ENCODE results near the gene ZNF526.

ZNF526 gene

GRCh38 chr19:42193706-42194105, 26.4 kb upstream of the ZNF526 start:
- TF ChIP-seq PATZ1 (CRISPR knock-in tag; IDR thresholded peaks at IDR 0.05; ENCODE audit: borderline replicate concordance) (no peak), POU6F1 (CRISPR knock-in tag; IDR thresholded peaks at IDR 0.05; ENCODE audit: borderline replicate concordance, low read depth) (no peak), SNAI2 (CRISPR knock-in tag; IDR thresholded peaks at IDR 0.05) (no peak), ZNF8 (CRISPR knock-in tag; IDR thresholded peaks at IDR 0.05) (no peak), CSDC2 (CRISPR knock-in tag; IDR thresholded peaks at IDR 0.05) (no peak), TOX (CRISPR knock-in tag; IDR thresholded peaks at IDR 0.05; ENCODE audit: borderline replicate concordance) (no peak), TSHZ2 (CRISPR knock-in tag; IDR thresholded peaks at IDR 0.05) (no peak), CREB5 (CRISPR knock-in tag; IDR thresholded peaks at IDR 0.05; ENCODE audit: low read depth) (no peak), GLIS3 (CRISPR knock-in tag; IDR thresholded peaks at IDR 0.05) (no peak), ZC3H10 (CRISPR knock-in tag; IDR thresholded peaks at IDR 0.05) (no peak), TCF4 (CRISPR knock-in tag; IDR thresholded peaks at IDR 0.05; ENCODE audit: borderline replicate concordance) (no peak), ZFP3 (CRISPR knock-in tag; IDR thresholded peaks at IDR 0.05) (no peak), ZNF70 (CRISPR knock-in tag; IDR thresholded peaks at IDR 0.05) (no peak), OSR1 (CRISPR knock-in tag; IDR thresholded peaks at IDR 0.05) (no peak), ZNF565 (CRISPR knock-in tag; conservative IDR thresholded peaks at IDR 0.05; ENCODE audit: low read depth) (no peak)
- TF ChIP-seq, protein P1, sequence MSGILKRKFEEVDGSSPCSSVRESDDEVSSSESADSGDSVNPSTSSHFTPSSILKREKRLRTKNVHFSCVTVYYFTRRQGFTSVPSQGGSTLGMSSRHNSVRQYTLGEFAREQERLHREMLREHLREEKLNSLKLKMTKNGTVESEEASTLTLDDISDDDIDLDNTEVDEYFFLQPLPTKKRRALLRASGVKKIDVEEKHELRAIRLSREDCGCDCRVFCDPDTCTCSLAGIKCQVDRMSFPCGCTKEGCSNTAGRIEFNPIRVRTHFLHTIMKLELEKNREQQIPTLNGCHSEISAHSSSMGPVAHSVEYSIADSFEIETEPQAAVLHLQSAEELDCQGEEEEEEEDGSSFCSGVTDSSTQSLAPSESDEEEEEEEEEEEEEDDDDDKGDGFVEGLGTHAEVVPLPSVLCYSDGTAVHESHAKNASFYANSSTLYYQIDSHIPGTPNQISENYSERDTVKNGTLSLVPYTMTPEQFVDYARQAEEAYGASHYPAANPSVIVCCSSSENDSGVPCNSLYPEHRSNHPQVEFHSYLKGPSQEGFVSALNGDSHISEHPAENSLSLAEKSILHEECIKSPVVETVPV (CRISPR knock-in tag; IDR thresholded peaks at IDR 0.05), result no peak
- no peak for ATAC-seq

DNA sequence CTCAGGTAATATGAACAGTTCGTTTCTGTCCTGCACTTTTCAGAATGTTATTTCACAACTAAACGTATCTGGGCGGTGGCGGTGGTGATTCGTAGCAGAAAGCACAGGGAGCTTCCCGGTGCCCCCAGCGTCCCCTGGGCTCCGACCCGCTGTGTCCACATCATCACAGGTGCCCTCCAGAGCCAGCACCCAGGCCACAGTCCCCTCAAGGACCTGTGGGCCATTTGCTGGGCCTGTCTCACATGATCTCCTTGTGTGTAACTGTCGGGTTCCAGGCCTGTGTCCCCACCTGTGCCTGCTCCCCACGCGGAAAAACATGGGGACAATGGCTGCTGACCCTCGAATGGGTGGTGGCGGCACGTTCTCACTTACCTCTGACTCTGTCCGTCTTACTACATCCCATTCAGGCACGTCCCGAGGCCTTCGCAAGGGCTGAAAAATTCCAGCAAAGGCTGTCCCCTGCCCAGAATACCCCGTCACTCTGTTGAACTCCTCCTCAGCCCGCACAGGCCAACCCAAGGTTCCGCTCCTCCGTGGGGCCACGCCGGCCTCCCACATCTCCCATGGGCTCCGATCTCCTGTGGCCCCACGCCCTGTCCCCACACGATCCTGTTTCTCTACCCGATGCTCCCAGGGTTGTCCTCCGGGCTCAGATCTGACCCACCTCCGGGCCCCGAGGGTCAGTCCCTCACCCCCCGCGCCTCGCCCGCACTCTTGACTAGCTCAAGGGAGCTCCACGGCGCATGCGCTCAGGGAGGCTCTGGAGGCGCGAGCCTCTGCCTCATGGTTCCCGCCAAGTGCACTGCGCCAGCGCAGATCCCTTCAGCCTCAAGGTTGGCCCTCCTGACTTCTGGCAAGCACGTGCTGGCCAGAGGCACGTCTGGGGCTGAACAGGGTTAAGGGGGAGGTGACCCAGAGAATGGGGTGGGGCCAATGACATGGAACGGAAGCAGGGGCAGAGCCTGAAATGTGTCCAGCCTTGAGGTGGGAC, 23.8 kb upstream of the ZNF526 start:
- TF ChIP-seq CSDC2 (CRISPR knock-in tag; IDR thresholded peaks at IDR 0.05), result no peak
- 0 out of 2 replicates have a peak, but pooled peaks have one; percentile 26 for TF ChIP-seq ZFP3 (CRISPR knock-in tag; IDR thresholded peaks at IDR 0.05)
- TF ChIP-seq SNAI2 (CRISPR knock-in tag; IDR thresholded peaks at IDR 0.05), result no peak
- no peak for ATAC-seq

DNA sequence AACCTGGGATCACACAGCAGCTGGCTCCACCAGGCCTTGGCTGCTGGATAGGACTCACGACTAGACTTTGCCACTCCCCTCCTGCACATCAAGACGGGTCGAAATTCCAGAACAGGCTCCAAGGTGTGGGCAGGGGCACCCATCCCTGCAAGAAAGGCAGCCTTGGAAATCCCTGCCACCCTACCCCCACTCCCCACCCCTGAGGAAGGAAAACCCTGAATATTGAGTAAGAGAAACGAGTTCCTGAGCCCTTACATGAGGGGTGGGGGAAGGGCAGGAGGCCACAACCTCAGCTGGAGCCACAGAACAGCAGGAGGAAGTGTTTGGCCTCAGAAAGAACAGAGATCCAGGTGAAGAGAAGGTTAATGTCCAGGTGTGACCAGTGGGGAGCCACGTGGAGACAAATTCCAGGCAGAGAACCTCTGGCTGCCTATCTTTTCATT, 22.7 kb upstream of the ZNF526 start:
- ATAC-seq, result no peak
- TF ChIP-seq ESRRG (CRISPR knock-in tag; IDR thresholded peaks at IDR 0.05), result no peak
- no peak for TF ChIP-seq ZFP3 (CRISPR knock-in tag; IDR thresholded peaks at IDR 0.05)
- no peak for TF ChIP-seq OSR1 (CRISPR knock-in tag; IDR thresholded peaks at IDR 0.05)
- no peak for TF ChIP-seq TCF4 (CRISPR knock-in tag; IDR thresholded peaks at IDR 0.05; ENCODE audit: borderline replicate concordance)
- TF ChIP-seq ZNF565 (CRISPR knock-in tag; conservative IDR thresholded peaks at IDR 0.05; ENCODE audit: low read depth), result no peak
- no peak for TF ChIP-seq GLIS3 (CRISPR knock-in tag; IDR thresholded peaks at IDR 0.05)
- no peak for TF ChIP-seq BACH2 (CRISPR knock-in tag; IDR thresholded peaks at IDR 0.05; ENCODE audit: borderline replicate concordance)
- TF ChIP-seq, protein P1 (CRISPR knock-in tag; IDR thresholded peaks at IDR 0.05), result no peak
- no peak for TF ChIP-seq ZFP30 (CRISPR knock-in tag; IDR thresholded peaks at IDR 0.05)
- no peak for TF ChIP-seq ZC3H10 (CRISPR knock-in tag; IDR thresholded peaks at IDR 0.05)
- TF ChIP-seq CSDC2 (CRISPR knock-in tag; IDR thresholded peaks at IDR 0.05), result no peak
- no peak for TF ChIP-seq TSHZ2 (CRISPR knock-in tag; IDR thresholded peaks at IDR 0.05)
- TF ChIP-seq ISL1 (CRISPR knock-in tag; IDR thresholded peaks at IDR 0.05), result no peak
- TF ChIP-seq RARB (CRISPR knock-in tag; IDR thresholded peaks at IDR 0.05), result no peak
- TF ChIP-seq ZNF70 (CRISPR knock-in tag; IDR thresholded peaks at IDR 0.05), result no peak

All from SK-N-SH treated with all-trans-retinoic acid at 6 μM for 48 hours (cell line).